ENCODE measurements around the gene LIME1.

DNA sequence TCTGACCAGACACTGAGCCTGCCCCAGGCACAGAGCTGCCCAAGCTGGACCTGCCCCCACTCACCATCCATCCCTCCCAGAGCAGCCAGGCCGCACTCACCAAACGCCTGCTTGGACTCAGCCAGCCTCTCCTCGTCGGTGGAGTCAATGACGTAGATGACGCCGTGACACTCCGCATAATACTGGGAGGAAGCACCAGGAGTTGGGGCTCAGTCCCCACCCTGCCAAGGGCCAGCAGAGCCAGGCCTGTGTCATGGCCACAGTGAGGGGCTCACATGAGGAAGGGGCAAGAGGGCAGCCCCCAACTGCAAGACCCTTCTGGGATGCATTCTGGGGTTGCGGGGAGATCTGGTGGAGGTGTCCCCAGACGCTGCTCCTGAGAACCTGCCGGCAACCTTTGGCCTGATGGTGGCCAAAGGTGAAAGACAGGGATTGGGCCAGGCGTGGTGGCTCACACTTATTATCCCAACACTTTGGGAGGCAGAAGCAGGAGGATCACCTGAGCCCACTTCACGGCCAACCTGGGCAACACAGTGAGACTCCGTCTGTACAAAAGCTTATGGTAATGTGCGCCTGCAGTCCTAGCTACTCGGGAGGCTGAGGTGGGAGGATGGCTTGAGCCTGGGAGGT is 34.3 kb upstream of the LIME1 start:
- TF ChIP-seq POLR2A (IDR thresholded peaks at IDR 0.05; ENCODE audit: borderline replicate concordance, extremely low read depth, insufficient read depth, insufficient read length) (no peak), YY1 (IDR thresholded peaks at IDR 0.05; ENCODE audit: extremely low read depth, insufficient replicate concordance, low read depth, low read length) (no peak), FOSL1 (IDR thresholded peaks at IDR 0.05; ENCODE audit: low read depth) (no peak), RAD21 (IDR thresholded peaks at IDR 0.05; ENCODE audit: low read depth) (no peak)
- TF ChIP-seq, protein P1, sequence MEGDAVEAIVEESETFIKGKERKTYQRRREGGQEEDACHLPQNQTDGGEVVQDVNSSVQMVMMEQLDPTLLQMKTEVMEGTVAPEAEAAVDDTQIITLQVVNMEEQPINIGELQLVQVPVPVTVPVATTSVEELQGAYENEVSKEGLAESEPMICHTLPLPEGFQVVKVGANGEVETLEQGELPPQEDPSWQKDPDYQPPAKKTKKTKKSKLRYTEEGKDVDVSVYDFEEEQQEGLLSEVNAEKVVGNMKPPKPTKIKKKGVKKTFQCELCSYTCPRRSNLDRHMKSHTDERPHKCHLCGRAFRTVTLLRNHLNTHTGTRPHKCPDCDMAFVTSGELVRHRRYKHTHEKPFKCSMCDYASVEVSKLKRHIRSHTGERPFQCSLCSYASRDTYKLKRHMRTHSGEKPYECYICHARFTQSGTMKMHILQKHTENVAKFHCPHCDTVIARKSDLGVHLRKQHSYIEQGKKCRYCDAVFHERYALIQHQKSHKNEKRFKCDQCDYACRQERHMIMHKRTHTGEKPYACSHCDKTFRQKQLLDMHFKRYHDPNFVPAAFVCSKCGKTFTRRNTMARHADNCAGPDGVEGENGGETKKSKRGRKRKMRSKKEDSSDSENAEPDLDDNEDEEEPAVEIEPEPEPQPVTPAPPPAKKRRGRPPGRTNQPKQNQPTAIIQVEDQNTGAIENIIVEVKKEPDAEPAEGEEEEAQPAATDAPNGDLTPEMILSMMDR (IDR thresholded peaks at IDR 0.05 in 2 of 3, conservative IDR thresholded peaks at IDR 0.05 in 1 of 3; ENCODE audit: borderline replicate concordance in 1 of 3, insufficient read depth in 1 of 3, low read depth in 2 of 3, low read length in 2 of 3) = no peak
- TF ChIP-seq, protein P2, sequence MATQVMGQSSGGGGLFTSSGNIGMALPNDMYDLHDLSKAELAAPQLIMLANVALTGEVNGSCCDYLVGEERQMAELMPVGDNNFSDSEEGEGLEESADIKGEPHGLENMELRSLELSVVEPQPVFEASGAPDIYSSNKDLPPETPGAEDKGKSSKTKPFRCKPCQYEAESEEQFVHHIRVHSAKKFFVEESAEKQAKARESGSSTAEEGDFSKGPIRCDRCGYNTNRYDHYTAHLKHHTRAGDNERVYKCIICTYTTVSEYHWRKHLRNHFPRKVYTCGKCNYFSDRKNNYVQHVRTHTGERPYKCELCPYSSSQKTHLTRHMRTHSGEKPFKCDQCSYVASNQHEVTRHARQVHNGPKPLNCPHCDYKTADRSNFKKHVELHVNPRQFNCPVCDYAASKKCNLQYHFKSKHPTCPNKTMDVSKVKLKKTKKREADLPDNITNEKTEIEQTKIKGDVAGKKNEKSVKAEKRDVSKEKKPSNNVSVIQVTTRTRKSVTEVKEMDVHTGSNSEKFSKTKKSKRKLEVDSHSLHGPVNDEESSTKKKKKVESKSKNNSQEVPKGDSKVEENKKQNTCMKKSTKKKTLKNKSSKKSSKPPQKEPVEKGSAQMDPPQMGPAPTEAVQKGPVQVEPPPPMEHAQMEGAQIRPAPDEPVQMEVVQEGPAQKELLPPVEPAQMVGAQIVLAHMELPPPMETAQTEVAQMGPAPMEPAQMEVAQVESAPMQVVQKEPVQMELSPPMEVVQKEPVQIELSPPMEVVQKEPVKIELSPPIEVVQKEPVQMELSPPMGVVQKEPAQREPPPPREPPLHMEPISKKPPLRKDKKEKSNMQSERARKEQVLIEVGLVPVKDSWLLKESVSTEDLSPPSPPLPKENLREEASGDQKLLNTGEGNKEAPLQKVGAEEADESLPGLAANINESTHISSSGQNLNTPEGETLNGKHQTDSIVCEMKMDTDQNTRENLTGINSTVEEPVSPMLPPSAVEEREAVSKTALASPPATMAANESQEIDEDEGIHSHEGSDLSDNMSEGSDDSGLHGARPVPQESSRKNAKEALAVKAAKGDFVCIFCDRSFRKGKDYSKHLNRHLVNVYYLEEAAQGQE (IDR thresholded peaks at IDR 0.05; ENCODE audit: low read depth) = no peak
